CD14-positive monocyte (primary cell): ENCODE data around the gene PRSS16. TPM values are rescaled to one million over a fixed set of nuclear protein-coding genes. Genes with fewer than 3 reads are reported as not detected.
A peak's percentile ranks its signal among the peaks of the same experiment; 100 is the strongest.

Source experiments
- DNase-seq, 3 donors: peaks; one replicate each; pipeline ENCODE4 v3.0.0-alpha.2; 2011 to 2022
- H2AFZ ChIP-seq: 2 replicates; pipeline ENCODE4 v1.6.0; 2012; ENCODE audit warnings: mild to moderate bottlenecking, low read depth, low read length, inconsistent platforms; ENCODE audit not compliant: insufficient read depth, poor library complexity, severe bottlenecking
- H3K27ac ChIP-seq, 2 donors: 1 replicate in 1 of 2; 2 replicates in 1 of 2; pipeline ENCODE4 v1.5.1; 2012 to 2013; ENCODE audit warnings: low read length in 2 of 2, control low read depth in 1 of 2, inconsistent platforms in 1 of 2, low read depth in 1 of 2, mild to moderate bottlenecking in 1 of 2
- H3K27me3 ChIP-seq, 2 donors: one replicate each; pipeline versions ENCODE4 v1.6.0 to v1.6.1; 2011 to 2013; ENCODE audit warnings: low read length in 2 of 2; ENCODE audit not compliant: control insufficient read depth in 2 of 2, insufficient read depth in 2 of 2
- H3K36me3 ChIP-seq, 2 donors: replicated peaks in 1 of 2; 1 replicate in 1 of 2; 2 replicates in 1 of 2; pipeline versions ENCODE4 v1.5.1 to v1.6.1; 2012 to 2013; ENCODE audit warnings: low read length in 2 of 2, control low read depth in 1 of 2, inconsistent platforms in 1 of 2, mild to moderate bottlenecking in 1 of 2; ENCODE audit not compliant: insufficient read depth in 2 of 2, control insufficient read depth in 1 of 2
- H3K4me1 ChIP-seq, 2 donors: 1 replicate in 1 of 2; 2 replicates in 1 of 2; pipeline versions ENCODE4 v1.5.1 to v1.6.1; 2012 to 2013; ENCODE audit warnings: low read length in 2 of 2, control low read depth in 1 of 2, inconsistent platforms in 1 of 2, mild to moderate bottlenecking in 1 of 2, moderate library complexity in 1 of 2; ENCODE audit not compliant: insufficient read depth in 2 of 2, control insufficient read depth in 1 of 2
- H3K4me2 ChIP-seq: replicated peaks from 2 replicates; pipeline ENCODE3; 2012; ENCODE audit warnings: low read length, moderate library complexity, mild to moderate bottlenecking; ENCODE audit not compliant: poor library complexity, severe bottlenecking; ENCODE audit errors: extremely low read depth
- H3K4me3 ChIP-seq, 3 experiments: fragments of 200-600 bp in 1 of 3; sonication (generic) in 1 of 3; replicated peaks in 1 of 3; 1 replicate in 2 of 3; 2 replicates in 1 of 3; pipeline ENCODE4 v1.5.1; 2011 to 2013; ENCODE audit warnings: low read length in 3 of 3, mild to moderate bottlenecking in 3 of 3, control low read depth in 2 of 3, low read depth in 2 of 3, inconsistent platforms in 1 of 3, moderate library complexity in 1 of 3
- H3K79me2 ChIP-seq: 2 replicates; pipeline ENCODE4 v1.6.0; 2012; ENCODE audit warnings: mild to moderate bottlenecking, control low read depth, inconsistent platforms, low read length, moderate library complexity; ENCODE audit not compliant: insufficient read depth
- H3K9ac ChIP-seq: 2 replicates; pipeline ENCODE4 v1.6.0; 2017; ENCODE audit warnings: low read length, mild to moderate bottlenecking; ENCODE audit not compliant: insufficient read depth, poor library complexity, severe bottlenecking
- H3K9me3 ChIP-seq, 2 donors: replicated peaks in 1 of 2; 1 replicate in 1 of 2; 2 replicates in 1 of 2; pipeline versions ENCODE4 v1.5.1 to v1.6.1; 2012 to 2013; ENCODE audit warnings: low read length in 2 of 2, control low read depth in 1 of 2; ENCODE audit not compliant: control insufficient read depth in 1 of 2, insufficient read depth in 1 of 2
- H4K20me1 ChIP-seq: 2 replicates; pipeline ENCODE4 v1.6.0; 2012; ENCODE audit warnings: mild to moderate bottlenecking, low read length, control low read depth, moderate library complexity; ENCODE audit not compliant: insufficient read depth
- H3K27ac Mint-ChIP-seq, 7 donors: one replicate each; pipeline ENCODE4 v1.8.0; 2020; ENCODE audit warnings: mild to moderate bottlenecking in 7 of 7, mixed read lengths in 7 of 7, moderate library complexity in 6 of 7, inconsistent platforms in 2 of 7
- H3K27me3 Mint-ChIP-seq, 3 donors: one replicate each; pipeline ENCODE4 v1.8.0; 2021 to 2022; ENCODE audit warnings: low read depth in 3 of 3, mild to moderate bottlenecking in 3 of 3, mixed read lengths in 3 of 3, moderate library complexity in 3 of 3, inconsistent platforms in 1 of 3
- H3K36me3 Mint-ChIP-seq, 2 donors: one replicate each; pipeline ENCODE4 v1.8.0; 2020; ENCODE audit warnings: mixed read lengths in 2 of 2, inconsistent platforms in 1 of 2, mild to moderate bottlenecking in 1 of 2
- H3K4me1 Mint-ChIP-seq: one replicate; pipeline ENCODE4 v1.8.0; 2020; ENCODE audit warnings: mild to moderate bottlenecking, mixed read lengths
- H3K4me3 Mint-ChIP-seq, 2 donors: one replicate each; pipeline ENCODE4 v1.8.0; 2020; ENCODE audit warnings: mild to moderate bottlenecking in 2 of 2, mixed read lengths in 2 of 2, moderate library complexity in 1 of 2
- H3K9me3 Mint-ChIP-seq, 7 donors: one replicate each; pipeline ENCODE4 v1.8.0; 2020 to 2022; ENCODE audit warnings: mixed read lengths in 7 of 7, mild to moderate bottlenecking in 6 of 7, moderate library complexity in 6 of 7, inconsistent platforms in 2 of 7
- WGBS: methylation state at CpG from one replicate; pipeline ENCODE4 v1.1.5; 2013; ENCODE audit warnings: missing lambda C conversion rate; ENCODE audit not compliant: insufficient coverage; 5-methylcytosine and 5-hydroxymethylcytosine counted together
- intact Hi-C, 2 donors: fragments of 100-400 bp; cut with micrococcal nuclease; formaldehyde crosslinking; loops; one replicate each; pipeline versions ENCODE4 v1.15.0 to v1.15.1; 2023
- polyA plus RNA-seq, 3 donors: library from polyadenylated mRNA; depleted of rRNA in 1 of 3; unstranded in 2 of 3; stranded (reverse) in 1 of 3; fragments of 300-500 nt in 2 of 3; fragments of >200 nt in 1 of 3; fragmentation: Illumina TruSeq in 2 of 3; gene quantifications; 1 replicate in 2 of 3; 2 replicates in 1 of 3; pipeline ENCODE4 v1.2.3, GENCODE V29; 2012 to 2021
- TF ChIP-seq, protein P1 (sequence below): fragments of 200-600 bp; IDR thresholded peaks from one replicate; pipeline ENCODE4 v1.8.0; 2022; ENCODE audit warnings: antibody characterized with exemption, mild to moderate bottlenecking

The PRSS16 gene
- polyA plus RNA-seq, 3 donors = not detected

DNA sequence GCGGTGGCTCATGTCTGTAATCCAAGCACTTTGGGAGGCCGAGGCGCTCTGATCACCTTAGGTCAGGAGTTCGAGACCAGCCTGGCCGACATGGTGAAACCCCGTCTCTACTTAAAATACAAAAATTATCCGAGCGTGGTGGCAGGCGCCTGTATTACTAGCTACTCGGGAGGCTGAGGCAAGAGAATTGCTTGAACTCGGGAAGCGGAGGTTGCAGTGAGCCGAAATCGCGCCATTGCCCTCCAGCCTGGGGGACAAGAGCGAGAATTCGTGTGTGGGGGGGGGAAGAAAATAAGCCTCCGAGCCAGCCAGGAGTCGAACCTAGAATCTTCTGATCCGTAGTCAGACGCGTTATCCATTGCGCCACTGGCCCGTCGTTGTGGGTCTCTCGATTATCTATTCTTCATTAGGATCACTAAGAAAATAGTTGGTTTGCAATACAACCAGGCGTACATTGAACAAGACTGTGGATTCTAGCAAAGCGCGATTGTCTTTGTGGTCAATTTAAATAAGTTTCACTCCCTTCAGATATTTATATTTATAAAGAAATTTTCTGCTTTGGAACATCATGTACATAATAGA is 33.9 kb upstream of the PRSS16 start:
- H3K9me3 ChIP-seq = peaks cover 34 to 41% of the 10 kb centered on the region in 2 donors
- no peaks in the 10 kb centered on the region for H3K4me1 ChIP-seq
- peaks cover 7 to 65% (median 48%) of the 10 kb centered on the region in 7 donors for H3K9me3 Mint-ChIP-seq
- no peak overlapping the region for H3K4me3 ChIP-seq
- DNase-seq = no peak
- no peaks in the 10 kb centered on the region for H3K36me3 ChIP-seq
- H3K27ac Mint-ChIP-seq = no peak overlapping the region
- H3K36me3 Mint-ChIP-seq = no peaks in the 10 kb centered on the region
- no peak overlapping the region for H2AFZ ChIP-seq
- no peaks in the 10 kb centered on the region for H3K79me2 ChIP-seq
- 57% methylated on average over 14 of the region's 29 CpGs for WGBS
- TF ChIP-seq, protein P1, sequence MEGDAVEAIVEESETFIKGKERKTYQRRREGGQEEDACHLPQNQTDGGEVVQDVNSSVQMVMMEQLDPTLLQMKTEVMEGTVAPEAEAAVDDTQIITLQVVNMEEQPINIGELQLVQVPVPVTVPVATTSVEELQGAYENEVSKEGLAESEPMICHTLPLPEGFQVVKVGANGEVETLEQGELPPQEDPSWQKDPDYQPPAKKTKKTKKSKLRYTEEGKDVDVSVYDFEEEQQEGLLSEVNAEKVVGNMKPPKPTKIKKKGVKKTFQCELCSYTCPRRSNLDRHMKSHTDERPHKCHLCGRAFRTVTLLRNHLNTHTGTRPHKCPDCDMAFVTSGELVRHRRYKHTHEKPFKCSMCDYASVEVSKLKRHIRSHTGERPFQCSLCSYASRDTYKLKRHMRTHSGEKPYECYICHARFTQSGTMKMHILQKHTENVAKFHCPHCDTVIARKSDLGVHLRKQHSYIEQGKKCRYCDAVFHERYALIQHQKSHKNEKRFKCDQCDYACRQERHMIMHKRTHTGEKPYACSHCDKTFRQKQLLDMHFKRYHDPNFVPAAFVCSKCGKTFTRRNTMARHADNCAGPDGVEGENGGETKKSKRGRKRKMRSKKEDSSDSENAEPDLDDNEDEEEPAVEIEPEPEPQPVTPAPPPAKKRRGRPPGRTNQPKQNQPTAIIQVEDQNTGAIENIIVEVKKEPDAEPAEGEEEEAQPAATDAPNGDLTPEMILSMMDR = no peak
- peak overlapping the region in 1 of 2 donors; percentile 79 for H3K4me3 Mint-ChIP-seq
- H4K20me1 ChIP-seq = no peaks in the 10 kb centered on the region
- H3K9ac ChIP-seq = no peak overlapping the region
- intact Hi-C loops = no loop called here
- no peak overlapping the region for H3K4me2 ChIP-seq
- peaks cover 4% of the 10 kb centered on the region for H3K4me1 Mint-ChIP-seq
- H3K27me3 Mint-ChIP-seq = peaks cover 59 to 63% (median 62%) of the 10 kb centered on the region in 3 donors
- H3K27ac ChIP-seq = no peak overlapping the region
- H3K27me3 ChIP-seq = peaks cover 13 to 49% of the 10 kb centered on the region in 2 donors

DNA sequence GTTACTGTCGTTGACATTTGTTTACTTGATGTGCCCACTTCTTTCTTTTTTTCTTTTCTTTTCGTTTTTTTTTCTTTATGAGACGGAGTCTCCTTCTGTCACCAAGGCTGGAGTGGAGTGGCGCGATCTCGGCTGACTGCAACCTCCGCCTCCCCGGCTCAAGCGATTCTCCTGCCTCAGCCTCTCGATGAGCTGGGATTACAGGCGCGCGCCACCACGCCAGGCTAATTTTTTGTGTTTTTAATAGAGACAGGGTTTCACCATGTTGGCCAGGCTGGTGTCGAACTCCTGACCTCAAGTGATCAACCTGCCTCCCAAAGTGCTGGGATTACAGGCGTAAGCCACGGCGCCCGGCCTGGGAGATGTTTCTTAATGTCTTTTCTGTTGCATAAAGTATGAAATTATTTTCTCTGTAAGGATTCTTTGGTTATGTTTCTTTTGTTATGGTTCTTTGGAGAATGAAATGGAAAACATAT is 33.3 kb upstream of the PRSS16 start:
- DNase-seq = no peak
- H3K27ac ChIP-seq = no peak overlapping the region
- H3K27ac Mint-ChIP-seq = no peak overlapping the region
- intact Hi-C loops = no loop called here
- H3K36me3 ChIP-seq = no peaks in the 10 kb centered on the region
- peaks cover 7 to 69% (median 47%) of the 10 kb centered on the region in 7 donors for H3K9me3 Mint-ChIP-seq
- no peak overlapping the region for H3K4me2 ChIP-seq
- no peak overlapping the region for H3K9ac ChIP-seq
- TF ChIP-seq, protein P1 = no peak
- peaks cover 34 to 41% of the 10 kb centered on the region in 2 donors for H3K9me3 ChIP-seq
- peaks cover 13 to 46% of the 10 kb centered on the region in 2 donors for H3K27me3 ChIP-seq
- H3K27me3 Mint-ChIP-seq = peaks cover 60 to 62% (median 60%) of the 10 kb centered on the region in 3 donors
- 36% methylated on average over 3 of the region's 19 CpGs for WGBS
- H3K4me1 ChIP-seq = no peaks in the 10 kb centered on the region
- peaks cover 4% of the 10 kb centered on the region for H3K4me1 Mint-ChIP-seq
- no peaks in the 10 kb centered on the region for H3K79me2 ChIP-seq
- H3K4me3 Mint-ChIP-seq = peak overlapping the region in 1 of 2 donors; percentile 79
- H3K4me3 ChIP-seq = no peak overlapping the region
- no peaks in the 10 kb centered on the region for H4K20me1 ChIP-seq
- no peaks in the 10 kb centered on the region for H3K36me3 Mint-ChIP-seq
- no peak overlapping the region for H2AFZ ChIP-seq
